ENCODE results near the gene TRANK1. TPM values are rescaled to one million over a fixed set of nuclear protein-coding genes. Genes with fewer than 3 reads are reported as not detected.

Gene TRANK1
- total and polyA plus RNA-seq, 11 donors, result 2.2 to 27.9 (median 4.0) TPM

DNA sequence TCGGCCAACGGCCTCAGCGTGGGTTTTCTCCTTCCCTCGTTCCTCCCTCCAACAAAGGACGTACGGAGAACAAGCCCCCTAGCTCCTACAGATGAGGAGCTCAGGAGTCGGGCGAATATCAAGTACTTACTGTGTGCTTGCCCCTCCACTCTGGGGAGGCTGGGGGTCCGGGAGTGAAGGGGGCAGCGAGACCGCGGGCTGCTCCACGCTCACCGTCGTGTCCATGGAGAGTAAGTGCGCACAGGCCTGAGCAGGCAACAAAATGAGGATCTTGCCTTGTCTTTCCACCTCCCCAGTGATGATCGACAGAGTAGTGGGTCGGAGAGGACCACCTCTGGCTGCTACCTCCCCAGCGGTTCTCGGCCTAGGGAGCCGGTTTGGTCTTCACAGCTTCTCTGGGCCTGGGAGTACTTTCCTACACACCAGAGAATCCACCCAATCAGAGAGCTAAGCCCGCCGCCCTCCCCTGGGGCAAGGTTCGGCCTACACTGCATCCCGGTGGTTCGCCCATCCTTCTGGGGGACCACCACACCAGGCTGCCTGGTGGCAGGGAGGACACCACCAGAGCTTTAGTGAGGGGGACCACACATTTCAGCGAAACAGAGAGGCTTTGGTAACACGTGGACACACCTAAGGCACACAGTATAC lies 603 bp upstream of the TRANK1 start:
- TF ChIP-seq CTCF (IDR thresholded peaks at IDR 0.05) (no peak), POLR2A (IDR thresholded peaks at IDR 0.05) (no peak)
- no peak for ATAC-seq
- intact Hi-C loops (cut with DNase I), result no loop called here
- 82 to 95% (median 84%) methylated on average over 18 to 28 of the region's 28 CpGs for WGBS, 4 donors
- peaks cover 0 to 22% (median 11%) of the 10 kb centered on the region in 12 donors for H3K9me3 ChIP-seq
- H3K27me3 ChIP-seq, result no peaks in the 10 kb centered on the region
- H3K4me3 ChIP-seq, result peak overlapping the region in 10 of 12 donors; percentile 69 to 98 (median 88)
- H3K36me3 ChIP-seq, result no peaks in the 10 kb centered on the region
- peaks cover 0 to 20% (median 10%) of the 10 kb centered on the region in 12 donors for H3K4me1 ChIP-seq
- peak overlapping the region in 2 of 12 donors; percentile 71 to 87 for H3K27ac ChIP-seq
- no peak for DNase-seq

- TF ChIP-seq CTCF (IDR thresholded peaks at IDR 0.05), result peak in 2 of 12 donors; percentile 13 to 15
- TF ChIP-seq POLR2A (IDR thresholded peaks at IDR 0.05), result no peak
- peak overlapping the region in 11 of 12 donors; percentile 23 to 87 (median 67) for H3K27ac ChIP-seq
- peak overlapping the region; percentile 50 to 98 (median 84) for H3K4me3 ChIP-seq
- intact Hi-C loops (cut with DNase I), result loop anchor here in 3 of 10 donors (5.0 kb wide), 2 partner anchors 37 to 42 kb away; no protein-coding TSS in a partner anchor
- H3K9me3 ChIP-seq, result peaks cover 0 to 22% (median 11%) of the 10 kb centered on the region in 12 donors
- ATAC-seq, result peak; percentile 62 to 84 (median 77)
- no peaks in the 10 kb centered on the region for H3K36me3 ChIP-seq
- WGBS, 4 donors, result 0 to 1% (median 1%) methylated on average over 22 to 56 of the region's 56 CpGs
- H3K4me1 ChIP-seq, result peaks cover 0 to 20% (median 10%) of the 10 kb centered on the region in 12 donors
- no peaks in the 10 kb centered on the region for H3K27me3 ChIP-seq
- peak; percentile 53 to 81 (median 60) for DNase-seq
Measured at GRCh38 chr3:36944012-36944640, 728 bp downstream of the TRANK1 start.

DNA sequence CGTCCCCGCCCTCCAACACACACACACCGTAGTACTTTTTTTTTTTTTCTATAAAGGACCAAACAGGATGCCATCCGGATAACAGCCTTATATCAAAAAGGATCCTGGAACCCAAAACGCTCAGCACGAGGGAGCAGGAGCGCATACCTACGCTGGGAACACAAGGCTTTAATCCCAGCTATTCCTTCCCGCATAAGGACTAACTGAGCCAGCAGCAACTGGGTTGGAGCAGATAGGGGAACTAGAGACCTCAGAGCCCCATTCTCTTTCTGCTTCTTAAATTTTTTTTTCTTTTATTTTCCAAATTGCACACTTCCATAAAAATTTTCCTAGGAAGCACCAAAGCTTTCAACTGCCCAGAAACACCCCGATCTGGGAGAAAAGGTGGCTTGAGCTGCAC lies 1.3 kb downstream of the TRANK1 start:
- Histone ChIP-seq H3K4me3 (peak overlapping the region; percentile 50 to 98 (median 84)), H3K9me3 (peaks cover 0 to 21% (median 11%) of the 10 kb centered on the region in 12 donors), H3K27ac (peak overlapping the region in 8 of 12 donors; percentile 60 to 87 (median 71)), H3K36me3 (no peaks in the 10 kb centered on the region), H3K27me3 (no peaks in the 10 kb centered on the region), H3K4me1 (peaks cover 0 to 20% (median 10%) of the 10 kb centered on the region in 12 donors)
- 31 to 43% (median 33%) methylated on average over 10 of the region's 10 CpGs for WGBS, 4 donors
- DNase-seq (no peak), ATAC-seq (peak in 1 of 4 donors; percentile 21)
- TF ChIP-seq POLR2A (IDR thresholded peaks at IDR 0.05), result no peak
- no peak for TF ChIP-seq CTCF (IDR thresholded peaks at IDR 0.05)
- intact Hi-C loops (cut with DNase I), result loop anchor here in 3 of 10 donors (5.0 kb wide), 2 partner anchors 36 to 41 kb away; no protein-coding TSS in a partner anchor

GRCh38 chr3:36942638-36943248 lies 2.1 kb downstream of the TRANK1 start:
- no peak for ATAC-seq
- TF ChIP-seq POLR2A (IDR thresholded peaks at IDR 0.05) (no peak), CTCF (IDR thresholded peaks at IDR 0.05) (no peak)
- H3K27ac ChIP-seq, result no peak overlapping the region
- peaks cover 0 to 20% (median 10%) of the 10 kb centered on the region in 12 donors for H3K4me1 ChIP-seq
- peaks cover 0 to 12% (median 5%) of the 10 kb centered on the region in 12 donors for H3K9me3 ChIP-seq
- no peak for DNase-seq
- intact Hi-C loops (cut with DNase I), result loop anchor here in 3 of 10 donors (5.0 kb wide), 2 partner anchors 35 to 40 kb away; no protein-coding TSS in a partner anchor
- no peaks in the 10 kb centered on the region for H3K27me3 ChIP-seq
- no peaks in the 10 kb centered on the region for H3K36me3 ChIP-seq
- H3K4me3 ChIP-seq, result no peak overlapping the region
- WGBS, 4 donors, result 96 to 98% (median 98%) methylated on average over 21 of the region's 21 CpGs

All from heart left ventricle (tissue), 16 donors.